Spleen (tissue), 11 donors: ENCODE results near the gene THAP8. TPM values are rescaled to one million over a fixed set of nuclear protein-coding genes. Genes with fewer than 3 reads are reported as not detected.

ENCODE experiments used
- DNase-seq: peaks from one replicate; pipeline ENCODE4 v3.0.0-alpha.2; 2020
- H3K27ac ChIP-seq, 8 donors: fragments of 200-600 bp; sonication (generic) in 7 of 8; 1 replicate in 4 of 8; 2 replicates in 4 of 8; pipeline versions ENCODE4 v1.5.0 to v1.8.0; 2016 to 2021; ENCODE audit warnings: inconsistent platforms in 4 of 8, mild to moderate bottlenecking in 4 of 8, moderate library complexity in 1 of 8
- H3K27me3 ChIP-seq, 7 donors: fragments of 200-600 bp; sonication (generic) in 6 of 7; replicated peaks in 1 of 7; 1 replicate in 4 of 7; 2 replicates in 3 of 7; pipeline versions ENCODE4 v1.5.0 to v1.8.0; 2016 to 2021; ENCODE audit warnings: inconsistent platforms in 3 of 7, mild to moderate bottlenecking in 1 of 7
- H3K36me3 ChIP-seq, 6 donors: fragments of 200-600 bp; sonication (generic) in 5 of 6; 1 replicate in 4 of 6; 2 replicates in 2 of 6; pipeline versions ENCODE4 v1.5.0 to v1.8.0; 2016 to 2021; ENCODE audit warnings: inconsistent platforms in 2 of 6
- H3K4me1 ChIP-seq, 6 donors: fragments of 200-600 bp; sonication (generic) in 5 of 6; 1 replicate in 3 of 6; 2 replicates in 3 of 6; pipeline versions ENCODE4 v1.5.0 to v1.8.0; 2016 to 2021; ENCODE audit warnings: inconsistent platforms in 3 of 6
- H3K4me3 ChIP-seq, 8 donors: fragments of 200-600 bp; sonication (generic) in 7 of 8; 1 replicate in 4 of 8; 2 replicates in 4 of 8; pipeline versions ENCODE4 v1.5.0 to v1.8.0; 2016 to 2021; ENCODE audit warnings: inconsistent platforms in 4 of 8, mild to moderate bottlenecking in 4 of 8, moderate library complexity in 2 of 8
- H3K9me3 ChIP-seq, 8 donors: fragments of 200-600 bp; sonication (generic) in 7 of 8; 1 replicate in 4 of 8; 2 replicates in 4 of 8; pipeline versions ENCODE4 v1.5.0 to v1.8.0; 2016 to 2021; ENCODE audit warnings: inconsistent platforms in 4 of 8
- POLR2A ChIP-seq, 3 donors: fragments of 450-650 bp; IDR thresholded peaks; one replicate each; pipeline ENCODE4 v1.5.1; 2017; ENCODE audit warnings: antibody characterized with exemption in 3 of 3, mild to moderate bottlenecking in 1 of 3
- POLR2AphosphoS5 ChIP-seq, 3 donors: sonication (generic); formaldehyde crosslinking; IDR thresholded peaks; one replicate each; pipeline ENCODE4 v1.5.1; 2017; ENCODE audit warnings: antibody characterized with exemption in 3 of 3
- WGBS, 5 donors: extraction: QIAGEN DNeasy Blood & Tissue Kit in 3 of 5; methylation state at CpG; one replicate each; pipeline versions ENCODE4 v1.1.5 to v1.1.7; 2013 to 2018; 5-methylcytosine and 5-hydroxymethylcytosine counted together
- intact Hi-C: fragments of 100-400 bp; cut with DNase I; formaldehyde crosslinking; loops from one replicate; pipeline ENCODE4 v1.15.0; 2023; ENCODE audit warnings: low total_unique reads
- polyA plus RNA-seq, 3 donors: library from polyadenylated mRNA; stranded (reverse); fragments of 200-250 nt; gene quantifications; one replicate each; pipeline ENCODE4 v1.2.1, GENCODE V29; 2013
- total RNA-seq, 7 donors: library from RNA; depleted of rRNA in 3 of 7; stranded (reverse); fragments of >200 nt in 3 of 7; fragmentation: NEBNext Ultra II Directional in 4 of 7; extraction: Animal tissue kit (Norgen Biotek cat#: 25700) in 4 of 7; gene quantifications; one replicate each; pipeline versions ENCODE4 v1.1.0 to v1.2.1, GENCODE V29; 2016 to 2021
- TF ChIP-seq, protein P1 (sequence below), 11 experiments: fragments of 200-600 bp in 7 of 11; fragments of 450-650 bp in 4 of 11; sonication (generic) in 4 of 11; IDR thresholded peaks in 8 of 11; conservative IDR thresholded peaks in 3 of 11; 1 replicate in 7 of 11; 2 replicates in 4 of 11; pipeline versions ENCODE4 v1.4.0 to v1.8.0; 2016 to 2021; ENCODE audit warnings: antibody characterized with exemption in 11 of 11, inconsistent platforms in 4 of 11, mild to moderate bottlenecking in 1 of 11
- donor health status: healthy with polysubstance abuse.
- donor health status: DM: no; HTN: no; CAD: no; lungs with moderate emphysema.
- donor health status: DM: no; HTN: no; CAD: no.
- donor health status: Bipolar disorder and iron deficiency.
- donor health status: healthy.
- donor health status: DM: no; HTN: no; CAD: no.
- donor health status: DM: yes; HTN: yes; CAD: no.

THAP8 gene
- total and polyA plus RNA-seq, 10 donors = 2.4 to 7.9 (median 4.8) TPM

GRCh38 chr19:36030264-36031148, 23.6 kb downstream of the THAP8 start:
- H3K4me3 ChIP-seq = no peak overlapping the region
- peaks cover 0 to 14% (median 6%) of the 10 kb centered on the region in 6 donors for H3K4me1 ChIP-seq
- H3K36me3 ChIP-seq = peaks cover 0 to 51% (median 3%) of the 10 kb centered on the region in 6 donors
- H3K27ac ChIP-seq = peak overlapping the region in 1 of 8 donors; percentile 17
- WGBS, 5 donors = 77 to 89% (median 88%) methylated on average over 8 of the region's 8 CpGs
- no peaks in the 10 kb centered on the region for H3K9me3 ChIP-seq
- DNase-seq = no peak
- no peak for TF ChIP-seq POLR2AphosphoS5 (IDR thresholded peaks at IDR 0.05)
- TF ChIP-seq POLR2A (IDR thresholded peaks at IDR 0.05) = no peak
- TF ChIP-seq, protein P1, sequence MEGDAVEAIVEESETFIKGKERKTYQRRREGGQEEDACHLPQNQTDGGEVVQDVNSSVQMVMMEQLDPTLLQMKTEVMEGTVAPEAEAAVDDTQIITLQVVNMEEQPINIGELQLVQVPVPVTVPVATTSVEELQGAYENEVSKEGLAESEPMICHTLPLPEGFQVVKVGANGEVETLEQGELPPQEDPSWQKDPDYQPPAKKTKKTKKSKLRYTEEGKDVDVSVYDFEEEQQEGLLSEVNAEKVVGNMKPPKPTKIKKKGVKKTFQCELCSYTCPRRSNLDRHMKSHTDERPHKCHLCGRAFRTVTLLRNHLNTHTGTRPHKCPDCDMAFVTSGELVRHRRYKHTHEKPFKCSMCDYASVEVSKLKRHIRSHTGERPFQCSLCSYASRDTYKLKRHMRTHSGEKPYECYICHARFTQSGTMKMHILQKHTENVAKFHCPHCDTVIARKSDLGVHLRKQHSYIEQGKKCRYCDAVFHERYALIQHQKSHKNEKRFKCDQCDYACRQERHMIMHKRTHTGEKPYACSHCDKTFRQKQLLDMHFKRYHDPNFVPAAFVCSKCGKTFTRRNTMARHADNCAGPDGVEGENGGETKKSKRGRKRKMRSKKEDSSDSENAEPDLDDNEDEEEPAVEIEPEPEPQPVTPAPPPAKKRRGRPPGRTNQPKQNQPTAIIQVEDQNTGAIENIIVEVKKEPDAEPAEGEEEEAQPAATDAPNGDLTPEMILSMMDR (IDR thresholded peaks at IDR 0.05 in 8 of 11, conservative IDR thresholded peaks at IDR 0.05 in 3 of 11) = no peak
- intact Hi-C loops = no loop called here
- H3K27me3 ChIP-seq = peaks cover 0 to 16% (median 8%) of the 10 kb centered on the region in 7 donors

- no peak overlapping the region for H3K27ac ChIP-seq
- 78 to 89% (median 85%) methylated on average over 10 of the region's 10 CpGs for WGBS, 5 donors
- no peaks in the 10 kb centered on the region for H3K9me3 ChIP-seq
- H3K36me3 ChIP-seq = peaks cover 0 to 50% (median 12%) of the 10 kb centered on the region in 6 donors
- no peak overlapping the region for H3K4me3 ChIP-seq
- no peak for TF ChIP-seq POLR2AphosphoS5 (IDR thresholded peaks at IDR 0.05)
- TF ChIP-seq, protein P1 (IDR thresholded peaks at IDR 0.05 in 8 of 11, conservative IDR thresholded peaks at IDR 0.05 in 3 of 11) = no peak
- no peak for TF ChIP-seq POLR2A (IDR thresholded peaks at IDR 0.05)
- peaks cover 0 to 14% (median 6%) of the 10 kb centered on the region in 6 donors for H3K4me1 ChIP-seq
- peaks cover 0 to 16% (median 8%) of the 10 kb centered on the region in 7 donors for H3K27me3 ChIP-seq
- intact Hi-C loops = no loop called here
- no peak for DNase-seq
These were observed 25.6 kb downstream of the THAP8 start for GRCh38 chr19:36028313-36029041.

- intact Hi-C loops = no loop called here
- Histone ChIP-seq H3K9me3 (no peaks in the 10 kb centered on the region), H3K36me3 (peaks cover 0 to 58% (median 18%) of the 10 kb centered on the region in 6 donors), H3K4me1 (peaks cover 0 to 7% (median 3%) of the 10 kb centered on the region in 6 donors), H3K4me3 (no peak overlapping the region), H3K27me3 (peaks cover 0 to 11% (median 8%) of the 10 kb centered on the region in 7 donors), H3K27ac (no peak overlapping the region)
- no peak for DNase-seq
- 95 to 97% (median 96%) methylated on average over 6 of the region's 6 CpGs for WGBS, 5 donors
- no peak for TF ChIP-seq POLR2AphosphoS5 (IDR thresholded peaks at IDR 0.05)
- no peak for TF ChIP-seq POLR2A (IDR thresholded peaks at IDR 0.05)
- TF ChIP-seq, protein P1 (IDR thresholded peaks at IDR 0.05 in 8 of 11, conservative IDR thresholded peaks at IDR 0.05 in 3 of 11) = no peak
These were observed 26.4 kb downstream of the THAP8 start for GRCh38 chr19:36027696-36028095.
